Measurements from ENCODE around the gene FAM117B. TPM values are rescaled to one million over a fixed set of nuclear protein-coding genes. Genes with fewer than 3 reads are reported as not detected.

The FAM117B gene
- total RNA-seq, 2 donors from 2014 or later: 7.0 to 17.1 TPM

DNA sequence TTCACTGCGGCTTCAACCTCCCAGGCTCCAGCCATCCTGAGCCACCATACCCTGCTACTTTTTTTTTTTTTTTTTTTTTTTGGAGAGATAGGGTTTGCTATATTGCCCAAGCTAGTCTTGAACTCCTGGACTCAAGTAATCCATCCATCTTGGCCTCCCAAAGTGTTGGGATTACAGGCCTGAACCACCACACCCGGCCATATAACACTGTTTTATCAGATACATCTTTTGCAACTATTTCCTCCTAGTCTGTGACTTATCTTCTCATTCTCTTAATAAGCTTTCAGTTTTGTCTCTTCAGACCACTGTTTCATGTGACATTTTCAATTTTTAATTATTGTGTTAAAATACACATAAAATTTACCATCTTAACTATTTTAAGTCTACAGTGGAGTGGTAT, 35.7 kb upstream of the FAM117B start:
- H3K4me1 ChIP-seq: no peaks in the 10 kb centered on the region
- ATAC-seq (no peak), DNase-seq (no peak)
- no peaks in the 10 kb centered on the region for H3K9me3 ChIP-seq
- WGBS, 2 donors: 88 to 90% methylated on average over 2 of the region's 2 CpGs
- TF ChIP-seq POLR2A (IDR thresholded peaks at IDR 0.05) (no peak), CTCF (IDR thresholded peaks at IDR 0.05) (no peak)
- no peaks in the 10 kb centered on the region for H3K27me3 ChIP-seq
- H3K27ac ChIP-seq: no peak overlapping the region
- H3K36me3 ChIP-seq (replicated peaks in 1 of 2; ENCODE audit: insufficient read depth in 1 of 2, low read depth in 2 of 2): no peaks in the 10 kb centered on the region
- H3K4me3 ChIP-seq: no peak overlapping the region
- intact Hi-C loops (cut with DNase I): no loop called here

DNA sequence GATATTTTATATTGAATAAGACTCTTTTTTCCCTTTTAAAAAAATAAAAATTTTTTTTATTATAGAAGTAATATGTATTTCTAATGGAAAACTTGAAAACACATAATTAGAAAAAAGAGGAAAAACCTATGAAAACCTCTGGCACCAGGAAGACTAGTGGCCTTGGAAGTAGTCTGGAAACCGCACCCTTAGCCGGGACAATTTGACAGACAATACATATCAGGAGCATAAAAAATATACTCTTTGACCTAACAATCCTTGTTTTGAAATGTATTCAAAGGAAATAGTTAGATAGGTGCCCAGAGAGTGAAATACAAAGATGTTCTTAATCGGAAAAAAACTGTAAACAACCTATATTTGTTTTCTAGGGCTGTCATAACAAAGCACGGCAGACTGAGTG, 34.9 kb upstream of the FAM117B start:
- no peak for ATAC-seq
- Histone ChIP-seq H3K4me1 (no peaks in the 10 kb centered on the region), H3K4me3 (no peak overlapping the region), H3K9me3 (no peaks in the 10 kb centered on the region), H3K36me3 (replicated peaks in 1 of 2; ENCODE audit: insufficient read depth in 1 of 2, low read depth in 2 of 2) (no peaks in the 10 kb centered on the region), H3K27me3 (no peaks in the 10 kb centered on the region), H3K27ac (no peak overlapping the region)
- intact Hi-C loops (cut with DNase I): no loop called here
- DNase-seq: no peak
- WGBS, 2 donors: 37 to 55% methylated on average over 4 of the region's 4 CpGs
- no peak for TF ChIP-seq POLR2A (IDR thresholded peaks at IDR 0.05)
- TF ChIP-seq CTCF (IDR thresholded peaks at IDR 0.05): no peak

- no peaks in the 10 kb centered on the region for H3K4me1 ChIP-seq
- intact Hi-C loops (cut with DNase I): no loop called here
- no peaks in the 10 kb centered on the region for H3K36me3 ChIP-seq (replicated peaks in 1 of 2; ENCODE audit: insufficient read depth in 1 of 2, low read depth in 2 of 2)
- ATAC-seq (no peak), DNase-seq (no peak)
- no peaks in the 10 kb centered on the region for H3K27me3 ChIP-seq
- H3K4me3 ChIP-seq: no peak overlapping the region
- no peaks in the 10 kb centered on the region for H3K9me3 ChIP-seq
- TF ChIP-seq CTCF (IDR thresholded peaks at IDR 0.05) (no peak), POLR2A (IDR thresholded peaks at IDR 0.05) (no peak)
- no peak overlapping the region for H3K27ac ChIP-seq
- 72 to 84% methylated on average over 4 of the region's 4 CpGs for WGBS, 2 donors
Observed at GRCh38 chr2:202604699-202605098, 30.1 kb upstream of the FAM117B start.

GRCh38 chr2:202605174-202605573, 29.6 kb upstream of the FAM117B start:
- no peaks in the 10 kb centered on the region for H3K4me1 ChIP-seq
- TF ChIP-seq POLR2A (IDR thresholded peaks at IDR 0.05) (no peak), CTCF (IDR thresholded peaks at IDR 0.05) (no peak)

GRCh38 chr2:202608142-202608852, 26.5 kb upstream of the FAM117B start:
- no peak for DNase-seq
- Histone ChIP-seq H3K36me3 (replicated peaks in 1 of 2; ENCODE audit: insufficient read depth in 1 of 2, low read depth in 2 of 2) (no peaks in the 10 kb centered on the region), H3K27me3 (no peaks in the 10 kb centered on the region), H3K4me3 (no peak overlapping the region), H3K9me3 (no peaks in the 10 kb centered on the region), H3K27ac (no peak overlapping the region), H3K4me1 (no peaks in the 10 kb centered on the region)
- intact Hi-C loops (cut with DNase I): no loop called here
- WGBS, 2 donors: 69 to 85% methylated on average over 2 of the region's 2 CpGs
- no peak for TF ChIP-seq POLR2A (IDR thresholded peaks at IDR 0.05)
- TF ChIP-seq CTCF (IDR thresholded peaks at IDR 0.05): no peak
- no peak for ATAC-seq

More at GRCh38 chr2:202605174-202605573, 29.6 kb upstream of the FAM117B start:
- ATAC-seq (no peak), DNase-seq (no peak)
- 41 to 59% methylated on average over 1 of the region's 1 CpG for WGBS, 2 donors
- no peak overlapping the region for H3K4me3 ChIP-seq
- H3K27me3 ChIP-seq: no peaks in the 10 kb centered on the region
- no peaks in the 10 kb centered on the region for H3K9me3 ChIP-seq
- no peaks in the 10 kb centered on the region for H3K36me3 ChIP-seq (replicated peaks in 1 of 2; ENCODE audit: insufficient read depth in 1 of 2, low read depth in 2 of 2)
- intact Hi-C loops (cut with DNase I): no loop called here
- H3K27ac ChIP-seq: no peak overlapping the region
